Non-pigmented ciliary epithelial cell (primary cell): ENCODE measurements around the gene GIGYF2.
"Not testable (repeated sequence)": the region's sequence is repeated elsewhere in the genome, so short reads cannot be mapped to it uniquely, and the experiment has no call there.

Experiments
- DNase-seq: peaks from one replicate; pipeline ENCODE4 v3.0.0-alpha.2; 2010; ENCODE audit warnings: low read depth

Gene GIGYF2

GRCh38 chr2:232689152-232689910 lies 7.8 kb upstream of the GIGYF2 start:
- no peak for DNase-seq

- DNase-seq: not testable (repeated sequence)
These were observed 6.0 kb upstream of the GIGYF2 start for GRCh38 chr2:232691117-232691516.

- DNase-seq: no peak
These were observed 3.8 kb upstream of the GIGYF2 start for GRCh38 chr2:232693344-232693743.

- no peak for DNase-seq
These were observed 497 bp upstream of the GIGYF2 start for GRCh38 chr2:232696609-232697058.

- DNase-seq: no peak
These were observed 628 bp downstream of the GIGYF2 start for GRCh38 chr2:232697807-232698110.

GRCh38 chr2:232698556-232699091 lies 1.5 kb downstream of the GIGYF2 start:
- DNase-seq: no peak

GRCh38 chr2:232699110-232699509 lies 2.0 kb downstream of the GIGYF2 start:
- DNase-seq: no peak

- no peak for DNase-seq
These were observed 3.0 kb downstream of the GIGYF2 start for GRCh38 chr2:232700154-232700553.

- no peak for DNase-seq
These were observed 9.9 kb downstream of the GIGYF2 start for GRCh38 chr2:232707076-232707475.

GRCh38 chr2:232713505-232713904 lies 16.4 kb downstream of the GIGYF2 start:
- no peak for DNase-seq

GRCh38 chr2:232714969-232715368 lies 17.8 kb downstream of the GIGYF2 start:
- DNase-seq: no peak

- not testable (repeated sequence) for DNase-seq
These were observed 22.9 kb downstream of the GIGYF2 start for GRCh38 chr2:232720056-232720455.

- DNase-seq: no peak
These were observed 24.1 kb downstream of the GIGYF2 start for GRCh38 chr2:232721261-232721660.

- no peak for DNase-seq
These were observed 24.8 kb downstream of the GIGYF2 start for GRCh38 chr2:232721882-232722281.

GRCh38 chr2:232723027-232723426 lies 25.9 kb downstream of the GIGYF2 start:
- DNase-seq: no peak

GRCh38 chr2:232728785-232729184 lies 31.7 kb downstream of the GIGYF2 start:
- no peak for DNase-seq

- no peak for DNase-seq
These were observed 34.3 kb downstream of the GIGYF2 start for GRCh38 chr2:232731470-232731869.

- no peak for DNase-seq
These were observed 44.2 kb downstream of the GIGYF2 start for GRCh38 chr2:232741294-232741693.

- DNase-seq: no peak
These were observed 44.8 kb downstream of the GIGYF2 start for GRCh38 chr2:232741972-232742371.

GRCh38 chr2:232744963-232745362 lies 47.8 kb downstream of the GIGYF2 start:
- no peak for DNase-seq

- DNase-seq: no peak
These were observed 50.9 kb downstream of the GIGYF2 start for GRCh38 chr2:232748038-232748437.

GRCh38 chr2:232749331-232749730 lies 52.2 kb downstream of the GIGYF2 start:
- no peak for DNase-seq

- DNase-seq: no peak
These were observed 53.1 kb downstream of the GIGYF2 start for GRCh38 chr2:232750135-232750671.

GRCh38 chr2:232757905-232758304 lies 60.8 kb downstream of the GIGYF2 start:
- DNase-seq: no peak
